DMS53 (cell line): ENCODE results near the gene DCHS2.

Experiments used
- DNase-seq: peaks from one replicate; lab custom pipeline; 2025; lab: John Stamatoyannopoulos, UW

DCHS2 gene

GRCh38 chr4:154450966-154451365 lies 40.6 kb downstream of the DCHS2 start:
- DNase-seq: no peak

GRCh38 chr4:154444958-154445357 lies 46.6 kb downstream of the DCHS2 start:
- DNase-seq: no peak

DNA sequence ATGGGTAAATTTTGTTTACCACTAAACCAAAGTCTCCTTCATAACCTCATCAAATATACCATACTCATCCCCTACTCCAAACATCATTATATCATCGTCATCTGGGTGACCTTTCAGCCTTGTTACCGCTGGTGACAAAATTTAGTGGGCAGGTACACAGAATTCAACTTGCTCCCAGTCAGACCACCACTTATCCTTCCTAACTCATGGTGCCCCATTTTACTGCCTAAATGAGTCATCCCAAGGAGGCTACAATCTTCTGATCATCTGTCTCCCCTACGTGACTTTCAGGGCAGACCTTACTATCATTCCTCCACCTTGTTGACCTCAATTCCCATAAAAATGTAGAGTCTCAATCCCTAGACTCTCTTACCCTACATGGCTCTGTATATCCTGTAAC lies 49.6 kb downstream of the DCHS2 start:
- DNase-seq: no peak

GRCh38 chr4:154441124-154441523 lies 50.5 kb downstream of the DCHS2 start:
- DNase-seq: no peak

- no peak for DNase-seq
Measured at GRCh38 chr4:154439224-154439623, 52.4 kb downstream of the DCHS2 start.

DNA sequence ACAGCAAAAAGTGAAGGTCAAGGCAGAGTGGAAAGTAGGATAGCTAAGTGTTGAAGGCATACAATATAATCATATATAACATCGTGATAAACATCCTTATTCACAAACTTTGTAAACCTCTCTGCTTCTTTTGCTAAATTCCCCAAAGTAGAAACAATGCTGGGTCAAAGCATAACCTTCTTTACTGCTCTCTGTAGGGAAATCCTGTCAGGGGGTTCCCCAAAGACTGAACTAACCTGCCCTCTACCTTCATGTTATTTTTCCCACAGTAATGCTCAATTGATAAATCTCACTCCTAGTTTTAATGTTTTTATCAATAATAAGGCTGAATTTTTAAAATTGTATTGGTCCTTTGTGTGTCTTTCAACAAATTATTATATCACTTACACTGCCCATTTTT lies 55.7 kb downstream of the DCHS2 start:
- DNase-seq: no peak

- no peak for DNase-seq
Measured at GRCh38 chr4:154433543-154433942, 58.1 kb downstream of the DCHS2 start.

DNA sequence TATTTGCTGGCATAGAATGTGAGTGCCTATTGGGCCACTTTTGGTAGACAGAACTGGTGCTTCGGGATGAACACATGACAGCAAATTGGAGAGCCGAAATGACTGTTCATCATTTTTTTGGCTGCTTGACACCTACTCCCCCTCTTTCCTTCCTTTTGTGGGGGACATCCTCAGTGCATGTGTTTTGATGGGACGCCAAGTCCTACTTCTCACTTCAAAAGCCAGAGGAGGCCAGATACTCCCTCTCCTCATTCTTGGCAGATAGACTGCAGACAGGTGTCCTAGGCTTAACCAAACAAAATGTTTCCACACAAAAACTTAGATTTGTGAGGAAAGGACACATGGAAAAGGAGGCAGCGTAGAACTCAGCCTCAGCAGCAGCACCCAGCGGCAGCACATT lies 62.4 kb downstream of the DCHS2 start:
- no peak for DNase-seq

GRCh38 chr4:154427149-154427548 lies 64.5 kb downstream of the DCHS2 start:
- DNase-seq: no peak

- DNase-seq: no peak
Measured at GRCh38 chr4:154425514-154425913, 66.1 kb downstream of the DCHS2 start.

GRCh38 chr4:154424810-154425484 lies 66.7 kb downstream of the DCHS2 start:
- no peak for DNase-seq

GRCh38 chr4:154422152-154422551 lies 69.4 kb downstream of the DCHS2 start:
- no peak for DNase-seq

DNA sequence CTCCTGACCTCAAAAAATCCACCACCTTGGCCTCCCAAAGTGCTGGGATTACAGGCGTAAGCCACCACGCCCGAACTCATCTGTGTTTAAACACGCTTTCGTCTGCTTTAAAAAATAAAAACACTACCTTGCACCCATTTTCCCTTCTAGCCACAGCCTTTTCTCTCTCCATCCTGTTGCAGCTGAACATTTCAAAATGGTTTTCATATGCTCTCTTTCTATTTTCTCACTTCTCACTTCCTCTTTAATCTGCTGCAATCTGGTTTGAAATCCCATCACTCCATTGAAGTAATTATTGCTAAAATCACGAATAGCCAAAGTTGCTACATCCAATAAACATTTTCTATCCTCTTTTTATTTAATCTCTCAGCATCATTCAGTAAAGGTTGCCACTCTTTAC lies 70.0 kb downstream of the DCHS2 start:
- DNase-seq: no peak

GRCh38 chr4:154417373-154417673 lies 74.3 kb downstream of the DCHS2 start:
- no peak for DNase-seq

- peak; percentile 56 for DNase-seq
Measured at GRCh38 chr4:154416190-154416547, 75.4 kb downstream of the DCHS2 start.

DNA sequence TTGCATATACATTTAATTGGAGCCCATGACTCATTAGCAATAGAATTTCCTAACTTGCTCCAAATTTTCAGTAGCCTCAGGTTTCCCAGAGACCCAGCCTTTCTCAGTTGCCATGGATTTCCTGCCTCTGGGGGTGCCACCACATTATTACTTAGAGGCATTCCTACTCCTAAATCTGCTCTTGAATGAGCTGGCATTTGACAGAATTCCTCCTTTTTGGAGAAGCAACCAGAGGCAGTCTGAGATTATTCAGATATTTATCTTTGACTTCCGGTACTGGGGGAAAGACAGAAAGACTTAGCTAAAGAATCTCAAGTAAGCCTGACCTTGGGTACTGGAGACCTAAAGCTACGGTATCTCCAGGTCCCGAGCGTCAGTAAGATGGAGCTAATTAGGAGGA lies 76.3 kb downstream of the DCHS2 start:
- DNase-seq: no peak

DNA sequence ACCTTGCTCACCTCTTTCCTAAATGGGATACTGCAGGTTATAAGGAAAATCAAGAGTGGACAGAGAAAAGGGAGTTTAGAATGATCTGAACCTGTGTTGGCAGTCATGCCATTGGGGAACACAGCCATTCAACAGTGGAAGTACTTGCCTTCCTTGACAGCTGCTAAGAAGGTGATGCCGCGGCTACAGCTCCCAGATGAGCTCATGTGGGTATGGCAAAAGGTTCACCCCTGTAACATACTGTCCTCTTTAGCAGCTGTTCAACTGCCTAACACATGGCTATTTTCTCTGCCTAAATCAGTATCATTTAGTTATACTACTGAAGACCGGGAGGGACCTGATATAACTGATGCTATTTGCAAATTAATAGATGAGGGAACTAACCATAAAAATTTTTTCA lies 76.8 kb downstream of the DCHS2 start:
- no peak for DNase-seq

DNA sequence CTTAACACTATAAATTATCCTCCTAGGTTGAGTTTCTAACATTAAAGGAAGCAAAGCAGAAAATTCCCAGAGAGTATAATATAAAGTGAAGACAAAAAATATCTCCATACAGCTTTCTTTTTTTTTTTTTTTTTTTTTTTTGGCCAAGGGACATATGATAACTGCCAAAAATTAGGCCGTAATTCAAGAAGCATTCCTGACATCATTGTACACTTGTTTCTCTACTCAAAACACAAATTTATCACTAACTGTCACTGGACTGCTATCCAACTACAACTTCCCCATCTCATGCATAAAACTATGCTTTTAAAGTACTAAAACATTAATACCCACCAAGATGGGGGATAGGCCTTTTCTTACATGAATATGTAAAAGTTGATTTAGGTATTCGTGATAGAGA lies 77.2 kb downstream of the DCHS2 start:
- no peak for DNase-seq

DNA sequence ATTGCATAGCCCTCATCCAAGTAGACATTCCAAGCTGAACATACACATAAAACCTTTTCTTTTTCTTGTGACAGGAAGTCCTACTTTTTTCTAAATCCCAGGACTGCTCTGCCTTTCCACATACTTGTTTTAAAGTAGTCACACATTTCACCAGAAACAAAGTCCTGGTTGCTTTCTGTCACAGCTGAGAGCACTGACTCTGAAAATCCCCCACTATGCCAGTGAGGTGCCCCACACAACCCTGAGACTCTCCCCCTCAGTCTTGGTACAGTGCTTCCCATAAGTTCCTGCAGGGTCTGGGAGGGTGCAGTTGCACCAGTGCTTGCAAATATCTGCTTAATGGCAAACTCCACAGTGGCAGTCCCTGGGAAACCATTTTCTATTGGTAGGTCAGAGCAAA lies 84.2 kb downstream of the DCHS2 start:
- DNase-seq: no peak

DNA sequence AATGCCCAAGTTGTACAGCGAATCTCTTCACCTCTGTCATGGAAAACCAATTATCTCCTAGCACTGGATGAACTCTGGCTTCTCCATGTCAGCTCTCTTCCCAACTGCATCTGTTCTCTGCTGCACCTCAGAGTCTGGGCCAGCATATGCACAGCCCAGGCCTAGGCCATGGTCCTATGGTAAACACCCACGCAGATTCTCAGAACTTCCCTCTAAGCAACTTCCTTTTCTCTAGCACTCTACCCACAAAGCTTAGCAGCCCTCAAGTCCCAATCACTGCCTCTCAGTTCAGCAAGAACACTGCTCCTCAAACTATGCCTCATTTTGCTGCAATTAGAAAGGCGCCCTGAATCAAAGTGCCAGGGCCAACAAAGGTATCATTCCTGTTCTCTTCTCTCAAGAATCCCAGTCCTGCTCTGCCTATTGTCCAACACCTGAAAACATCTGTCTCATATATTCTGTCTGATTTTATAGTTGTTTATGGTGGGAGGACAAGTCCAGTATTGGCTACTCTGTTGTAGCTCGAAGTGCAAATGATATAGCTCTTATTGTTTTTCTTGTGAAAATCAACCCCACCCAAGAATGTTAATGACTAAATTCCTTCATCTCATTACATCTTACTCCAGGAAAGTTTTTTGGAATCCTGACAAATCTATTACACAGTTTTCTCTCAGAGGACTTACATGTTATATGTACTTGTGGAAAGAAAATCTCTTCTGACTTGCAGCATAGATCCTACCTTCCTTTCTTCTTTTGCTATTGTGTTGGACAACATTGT lies 85.4 kb downstream of the DCHS2 start:
- DNase-seq: no peak

- peak; percentile 41 for DNase-seq
Measured at GRCh38 chr4:154399259-154399974, 92.2 kb downstream of the DCHS2 start.

DNA sequence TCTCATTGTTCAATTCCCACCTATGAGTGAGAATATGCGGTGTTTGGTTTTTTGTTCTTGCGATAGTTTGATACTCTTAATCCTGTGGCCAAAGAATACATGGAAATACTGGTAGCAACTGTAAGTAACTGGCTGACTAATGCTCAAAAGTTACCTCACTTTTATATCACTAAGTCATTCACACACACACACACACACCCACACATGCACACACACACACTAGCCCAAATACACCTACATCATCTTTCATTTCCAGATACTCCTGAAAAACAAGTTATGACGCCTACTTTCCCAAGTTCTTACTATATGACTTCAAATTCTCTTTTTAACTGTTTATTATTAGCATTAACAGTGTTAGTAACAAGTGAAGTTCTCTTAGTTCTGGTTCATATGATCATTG lies 101.3 kb downstream of the DCHS2 start:
- no peak for DNase-seq

GRCh38 chr4:154389148-154389547 lies 102.5 kb downstream of the DCHS2 start:
- DNase-seq: peak; percentile 81
